ENCODE data around the gene PLOD2. TPM values are rescaled to one million over a fixed set of nuclear protein-coding genes. Genes with fewer than 3 reads are reported as not detected.

Gene PLOD2
- total RNA-seq, 6 experiments from 2014 or later: 22.7 to 196 (median 57.6) TPM

DNA sequence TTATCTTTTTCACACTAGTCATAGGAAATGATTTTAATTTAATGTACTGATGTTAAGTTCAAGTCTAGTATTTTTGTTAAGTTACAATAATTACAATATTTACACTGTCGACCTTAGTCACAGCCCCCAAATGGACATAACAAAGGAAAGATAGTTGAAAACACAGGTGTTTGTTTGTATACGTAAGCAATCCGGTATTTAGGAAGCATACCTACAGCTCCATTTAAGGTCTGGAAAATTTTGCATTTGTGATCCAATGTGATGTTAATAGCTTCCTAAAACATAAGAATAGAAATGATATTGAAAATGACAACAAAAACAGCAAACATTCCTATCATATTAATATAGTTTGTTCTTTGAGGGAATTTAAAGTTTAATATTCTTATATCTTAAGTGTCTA lies 56.9 kb downstream of the PLOD2 start:
- DNase-seq: no peak
- no peak for ATAC-seq
- H3K27ac ChIP-seq: no peak overlapping the region
- H3K27me3 ChIP-seq: no peaks in the 10 kb centered on the region
- peaks cover 0 to 9% (median 4%) of the 10 kb centered on the region in 4 donors for H3K4me1 ChIP-seq
- 89% methylated on average over 3 of the region's 3 CpGs for WGBS (ENCODE audit: insufficient coverage, low coverage, low lambda C conversion rate, missing lambda C conversion rate)
- TF ChIP-seq POLR2A (IDR thresholded peaks at IDR 0.05) (no peak), CTCF (IDR thresholded peaks at IDR 0.05) (no peak)
- H3K36me3 ChIP-seq: peaks cover 0 to 2% (median 0%) of the 10 kb centered on the region in 4 donors
- no peaks in the 10 kb centered on the region for H3K9me3 ChIP-seq
- H3K4me3 ChIP-seq: no peak overlapping the region
- intact Hi-C loops (cut with DNase I): no loop called here

GRCh38 chr3:146102885-146103284 lies 58.1 kb downstream of the PLOD2 start:
- 83% methylated on average over 3 of the region's 3 CpGs for WGBS (ENCODE audit: insufficient coverage, low coverage, low lambda C conversion rate, missing lambda C conversion rate)
- no peak for DNase-seq
- TF ChIP-seq CTCF (IDR thresholded peaks at IDR 0.05) (no peak), POLR2A (IDR thresholded peaks at IDR 0.05) (no peak)
- Histone ChIP-seq H3K36me3 (peaks cover 0 to 2% (median 0%) of the 10 kb centered on the region in 4 donors), H3K9me3 (no peaks in the 10 kb centered on the region), H3K27me3 (no peaks in the 10 kb centered on the region), H3K27ac (no peak overlapping the region), H3K4me3 (no peak overlapping the region), H3K4me1 (peaks cover 0 to 9% (median 4%) of the 10 kb centered on the region in 4 donors)
- intact Hi-C loops (cut with DNase I): no loop called here
- no peak for ATAC-seq

- Histone ChIP-seq H3K4me3 (no peak overlapping the region), H3K27ac (no peak overlapping the region), H3K36me3 (peaks cover 0 to 2% (median 0%) of the 10 kb centered on the region in 4 donors), H3K4me1 (peaks cover 0 to 9% (median 4%) of the 10 kb centered on the region in 4 donors), H3K27me3 (no peaks in the 10 kb centered on the region), H3K9me3 (no peaks in the 10 kb centered on the region)
- WGBS (ENCODE audit: insufficient coverage, low coverage, low lambda C conversion rate, missing lambda C conversion rate): 80% methylated on average over 2 of the region's 2 CpGs
- no peak for DNase-seq
- intact Hi-C loops (cut with DNase I): no loop called here
- TF ChIP-seq POLR2A (IDR thresholded peaks at IDR 0.05) (no peak), CTCF (IDR thresholded peaks at IDR 0.05) (no peak)
- ATAC-seq: no peak
Measured at GRCh38 chr3:146101538-146101937, 59.4 kb downstream of the PLOD2 start.

DNA sequence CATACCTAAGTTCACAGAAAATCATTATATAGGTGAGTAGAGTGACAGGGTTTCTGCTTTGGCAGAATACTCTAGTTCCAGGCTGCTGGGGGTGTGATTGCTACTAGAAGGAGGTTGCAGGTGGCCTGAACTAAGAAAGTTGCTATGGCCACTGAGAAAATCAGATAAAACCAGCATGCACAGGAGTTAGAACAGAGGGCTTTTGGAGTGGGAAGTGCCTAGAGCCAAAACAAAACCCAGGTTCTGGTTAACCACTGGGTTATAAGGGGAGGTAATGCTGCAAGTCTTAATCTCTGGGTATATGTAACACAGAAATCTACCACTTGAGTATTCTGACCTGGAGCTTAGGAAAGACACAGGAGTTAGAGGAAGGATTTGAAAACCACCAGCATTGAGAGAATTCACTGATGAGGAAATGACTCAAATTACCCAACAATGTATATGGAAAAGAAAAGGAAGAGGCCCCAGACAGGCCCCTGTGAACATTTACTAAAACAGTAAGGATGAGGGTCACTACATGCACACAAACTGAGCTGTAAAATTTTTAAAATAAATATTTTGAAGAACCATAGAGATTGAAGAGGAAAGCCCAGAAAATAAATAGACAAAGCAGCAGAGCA lies 60.0 kb downstream of the PLOD2 start:
- Histone ChIP-seq H3K27me3 (no peaks in the 10 kb centered on the region), H3K4me3 (no peak overlapping the region), H3K36me3 (peaks cover 0 to 2% (median 0%) of the 10 kb centered on the region in 4 donors), H3K4me1 (peaks cover 0 to 9% (median 4%) of the 10 kb centered on the region in 4 donors), H3K27ac (no peak overlapping the region), H3K9me3 (no peaks in the 10 kb centered on the region)
- DNase-seq (no peak), ATAC-seq (peak in 1 of 4 donors; percentile 31)
- TF ChIP-seq CTCF (IDR thresholded peaks at IDR 0.05) (no peak), POLR2A (IDR thresholded peaks at IDR 0.05) (no peak)
- intact Hi-C loops (cut with DNase I): no loop called here
